DND-41 (cell line): ENCODE data around the gene CEP192.

ENCODE experiments used
- ATAC-seq: fragments of 200-7000 bp; cut with Tn5 transposase; 3 replicates; pipeline ENCODE4 v1.9.1; 2021; ENCODE audit warnings: low read depth; ENCODE audit not compliant: insufficient read depth
- DNase-seq: peaks from one replicate; pipeline ENCODE4 v3.0.0-alpha.2; 2020
- H2AFZ ChIP-seq: 2 replicates; pipeline ENCODE4 v1.6.0; 2012; ENCODE audit warnings: low read depth, low read length
- H3K27ac ChIP-seq: 2 replicates; pipeline ENCODE4 v1.5.1; 2012; ENCODE audit warnings: low read length, inconsistent platforms
- H3K27me3 ChIP-seq: fragments of 200-600 bp; sonication (generic); 2 replicates; pipeline ENCODE4 v1.6.0; 2012; ENCODE audit warnings: low read length, mild to moderate bottlenecking, inconsistent platforms; ENCODE audit not compliant: insufficient read depth, poor library complexity
- H3K36me3 ChIP-seq: 2 replicates; pipeline ENCODE4 v1.5.1; 2012; ENCODE audit warnings: low read length, inconsistent platforms; ENCODE audit not compliant: insufficient read depth
- H3K4me1 ChIP-seq: 2 replicates; pipeline ENCODE4 v1.5.1; 2012; ENCODE audit warnings: mild to moderate bottlenecking, low read length; ENCODE audit not compliant: insufficient read depth
- H3K4me2 ChIP-seq: 2 replicates; pipeline ENCODE4 v1.6.0; 2012; ENCODE audit warnings: mild to moderate bottlenecking, moderate library complexity, low read length, inconsistent platforms; ENCODE audit not compliant: insufficient read depth
- H3K4me3 ChIP-seq, 2 experiments: fragments of 200-600 bp in 1 of 2; shearing (Covaris generic) in 1 of 2; 2 replicates each; pipeline ENCODE4 v1.5.1; 2012 to 2016; ENCODE audit warnings: inconsistent platforms in 2 of 2, low read length in 2 of 2, mild to moderate bottlenecking in 2 of 2, low read depth in 1 of 2, moderate library complexity in 1 of 2
- H3K79me2 ChIP-seq: 2 replicates; pipeline ENCODE4 v1.6.0; 2012; ENCODE audit warnings: low read length, inconsistent platforms; ENCODE audit not compliant: insufficient read depth
- H3K9ac ChIP-seq: 2 replicates; pipeline ENCODE4 v1.6.0; 2012; ENCODE audit warnings: low read depth, mild to moderate bottlenecking, inconsistent platforms, low read length, moderate library complexity
- H3K9me3 ChIP-seq: 2 replicates; pipeline ENCODE4 v1.5.1; 2012; ENCODE audit warnings: low read length, moderate library complexity, mild to moderate bottlenecking, inconsistent platforms; ENCODE audit not compliant: insufficient read depth, severe bottlenecking
- H4K20me1 ChIP-seq: 2 replicates; pipeline ENCODE4 v1.6.0; 2012; ENCODE audit warnings: low read length; ENCODE audit not compliant: insufficient read depth
- CTCF ChIP-seq: IDR thresholded peaks from 2 replicates; pipeline ENCODE4 v1.5.1; 2012; ENCODE audit warnings: borderline replicate concordance, low read length, moderate library complexity, mild to moderate bottlenecking; ENCODE audit not compliant: poor library complexity, severe bottlenecking; ENCODE audit errors: extremely low read depth
- EZH2 ChIP-seq: IDR thresholded peaks from 3 replicates; pipeline ENCODE4 v1.6.1; 2012; ENCODE audit warnings: borderline replicate concordance, low read depth, mild to moderate bottlenecking, moderate library complexity, low read length, inconsistent platforms; ENCODE audit not compliant: severe bottlenecking

CEP192 gene

GRCh38 chr18:13161276-13161899, 170.2 kb downstream of the CEP192 start:
- TF ChIP-seq CTCF (no peak), EZH2 (no peak)
- no peak overlapping the region for H2AFZ ChIP-seq
- no peak for DNase-seq
- H3K9ac ChIP-seq, result no peak overlapping the region
- H4K20me1 ChIP-seq, result no peaks in the 10 kb centered on the region
- no peaks in the 10 kb centered on the region for H3K79me2 ChIP-seq
- H3K4me2 ChIP-seq, result no peak overlapping the region
- H3K27ac ChIP-seq, result no peak overlapping the region
- peaks cover 16% of the 10 kb centered on the region for H3K9me3 ChIP-seq
- no peaks in the 10 kb centered on the region for H3K36me3 ChIP-seq
- ATAC-seq, result no peak
- peaks cover 4% of the 10 kb centered on the region for H3K4me1 ChIP-seq
- no peaks in the 10 kb centered on the region for H3K27me3 ChIP-seq
- H3K4me3 ChIP-seq, result no peak overlapping the region

GRCh38 chr18:13163167-13163927, 172.2 kb downstream of the CEP192 start:
- no peak overlapping the region for H3K4me3 ChIP-seq
- DNase-seq (no peak), ATAC-seq (no peak)
- no peak overlapping the region for H3K27ac ChIP-seq
- peaks cover 4% of the 10 kb centered on the region for H3K4me1 ChIP-seq
- no peaks in the 10 kb centered on the region for H4K20me1 ChIP-seq
- no peak for TF ChIP-seq CTCF
- TF ChIP-seq EZH2, result no peak
- H3K9me3 ChIP-seq, result peaks cover 4% of the 10 kb centered on the region
- no peak overlapping the region for H3K9ac ChIP-seq
- no peaks in the 10 kb centered on the region for H3K36me3 ChIP-seq
- H3K4me2 ChIP-seq, result no peak overlapping the region
- no peak overlapping the region for H2AFZ ChIP-seq
- H3K27me3 ChIP-seq, result no peaks in the 10 kb centered on the region
- H3K79me2 ChIP-seq, result no peaks in the 10 kb centered on the region

GRCh38 chr18:13164406-13164805, 173.2 kb downstream of the CEP192 start:
- Histone ChIP-seq H4K20me1 (no peaks in the 10 kb centered on the region), H3K27me3 (no peaks in the 10 kb centered on the region), H3K9me3 (no peaks in the 10 kb centered on the region), H3K27ac (no peak overlapping the region), H2AFZ (no peak overlapping the region), H3K4me1 (peaks cover under 1% of the 10 kb centered on the region; the same call in 1 of the 2 replicates), H3K79me2 (no peaks in the 10 kb centered on the region), H3K9ac (no peak overlapping the region), H3K36me3 (no peaks in the 10 kb centered on the region), H3K4me3 (no peak overlapping the region), H3K4me2 (no peak overlapping the region)
- DNase-seq (no peak), ATAC-seq (no peak)
- TF ChIP-seq EZH2, result no peak
- TF ChIP-seq CTCF, result no peak
